ENCODE data around the gene DGKH.

DGKH gene

DNA sequence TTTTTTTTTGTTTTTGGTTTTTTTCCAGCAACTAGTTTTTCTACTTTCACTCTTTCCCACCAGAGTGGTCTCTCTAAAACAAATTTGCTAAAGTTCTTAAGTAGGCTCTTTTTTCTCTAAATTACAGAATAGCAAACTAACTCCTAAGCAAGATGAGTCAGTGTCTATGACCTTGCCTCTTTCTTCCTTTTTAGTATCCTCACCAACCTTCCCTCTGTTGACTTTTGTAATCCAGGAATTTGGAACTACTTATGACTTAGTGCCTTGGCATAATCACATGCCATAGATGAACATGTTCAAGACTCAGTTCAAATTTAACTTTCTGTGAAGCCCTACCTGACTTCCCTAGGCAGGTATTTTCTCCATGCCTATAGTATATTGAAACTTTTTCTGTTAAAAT is 191.2 kb downstream of the DGKH start:
- H3K9ac ChIP-seq (ENCODE audit: low read depth, low read length, poor library complexity, severe bottlenecking) = no peak overlapping the region
- H3K4me2 ChIP-seq (ENCODE audit: low read depth, low read length, poor library complexity, severe bottlenecking) = no peak overlapping the region
- no peaks in the 10 kb centered on the region for H3K9me3 ChIP-seq (ENCODE audit: insufficient read depth, low read depth, low read length)
- H2AFZ ChIP-seq (ENCODE audit: low read length) = no peak overlapping the region
- H3K79me2 ChIP-seq (ENCODE audit: insufficient read depth, low read length) = no peaks in the 10 kb centered on the region
- H3K36me3 ChIP-seq (ENCODE audit: insufficient read depth, low read length) = no peaks in the 10 kb centered on the region
- TF ChIP-seq CTCF (conservative IDR thresholded peaks at IDR 0.05; ENCODE audit: low read length) = no peak
- no peak for TF ChIP-seq EZH2phosphoT487 (IDR thresholded peaks at IDR 0.05; ENCODE audit: borderline replicate concordance)
- no peaks in the 10 kb centered on the region for H4K20me1 ChIP-seq (ENCODE audit: insufficient read depth, low read length, poor library complexity, severe bottlenecking)
- no peaks in the 10 kb centered on the region for H3K9me2 ChIP-seq (replicated peaks; ENCODE audit: low read depth, low read length)
- H3K4me3 ChIP-seq (ENCODE audit: low read length, poor library complexity, severe bottlenecking) = no peak overlapping the region
- H3F3A ChIP-seq (ENCODE audit: low read depth) = no peaks in the 10 kb centered on the region
- no peaks in the 10 kb centered on the region for H3K4me1 ChIP-seq (ENCODE audit: insufficient read depth, low read length, poor library complexity, severe bottlenecking)
- H3K27me3 ChIP-seq (ENCODE audit: insufficient read depth, low read length, poor library complexity, severe bottlenecking) = no peaks in the 10 kb centered on the region

DNA sequence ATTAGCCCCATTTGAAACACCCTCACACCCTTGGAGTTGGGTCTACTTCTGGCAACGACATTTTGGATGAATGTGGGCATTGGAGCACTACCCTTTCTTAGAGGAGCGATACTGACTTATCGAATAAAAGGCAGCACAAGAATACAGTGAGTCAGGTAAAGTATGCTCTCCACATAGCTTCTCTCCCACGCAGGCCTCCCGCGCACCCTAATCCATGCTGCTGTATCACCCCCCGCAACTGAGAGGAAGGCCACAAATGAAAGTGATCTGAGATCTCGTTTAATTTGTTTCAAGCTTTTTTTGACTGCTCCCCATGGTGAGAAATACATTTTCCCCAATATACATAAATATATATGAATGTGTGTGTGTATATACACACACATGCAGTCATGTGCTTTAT is 198.1 kb downstream of the DGKH start:
- H3K9ac ChIP-seq (ENCODE audit: low read depth, low read length, poor library complexity, severe bottlenecking) = no peak overlapping the region
- H3K79me2 ChIP-seq (ENCODE audit: insufficient read depth, low read length) = no peaks in the 10 kb centered on the region
- no peak overlapping the region for H3K4me3 ChIP-seq (ENCODE audit: low read length, poor library complexity, severe bottlenecking)
- H3K36me3 ChIP-seq (ENCODE audit: insufficient read depth, low read length) = no peaks in the 10 kb centered on the region
- no peaks in the 10 kb centered on the region for H3K4me1 ChIP-seq (ENCODE audit: insufficient read depth, low read length, poor library complexity, severe bottlenecking)
- no peak overlapping the region for H2AFZ ChIP-seq (ENCODE audit: low read length)
- no peaks in the 10 kb centered on the region for H3K9me2 ChIP-seq (replicated peaks; ENCODE audit: low read depth, low read length)
- no peaks in the 10 kb centered on the region for H3K9me3 ChIP-seq (ENCODE audit: insufficient read depth, low read depth, low read length)
- no peaks in the 10 kb centered on the region for H3K27me3 ChIP-seq (ENCODE audit: insufficient read depth, low read length, poor library complexity, severe bottlenecking)
- H3K4me2 ChIP-seq (ENCODE audit: low read depth, low read length, poor library complexity, severe bottlenecking) = no peak overlapping the region
- H4K20me1 ChIP-seq (ENCODE audit: insufficient read depth, low read length, poor library complexity, severe bottlenecking) = no peaks in the 10 kb centered on the region
- TF ChIP-seq CTCF (conservative IDR thresholded peaks at IDR 0.05; ENCODE audit: low read length) (no peak), EZH2phosphoT487 (IDR thresholded peaks at IDR 0.05; ENCODE audit: borderline replicate concordance) (no peak)
- no peaks in the 10 kb centered on the region for H3F3A ChIP-seq (ENCODE audit: low read depth)

DNA sequence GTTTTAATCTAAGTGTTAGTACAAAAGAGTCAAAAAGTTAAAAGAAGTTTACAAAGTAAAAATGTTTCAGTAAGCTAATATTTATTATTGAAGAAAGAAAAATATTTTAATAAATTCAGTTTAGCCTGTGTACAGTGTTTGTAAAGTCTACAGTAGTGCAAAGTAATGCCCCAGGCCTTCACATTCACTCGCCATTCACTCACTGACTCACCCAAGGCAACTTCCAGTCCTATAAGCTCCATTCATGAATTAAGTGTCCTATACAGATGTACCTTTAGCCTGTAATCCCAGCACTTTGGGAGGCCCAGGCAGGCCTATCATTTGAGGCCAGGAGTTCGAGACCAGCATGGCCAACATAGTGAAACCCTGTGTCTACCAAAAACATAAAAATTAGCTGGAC is 199.4 kb downstream of the DGKH start:
- no peaks in the 10 kb centered on the region for H4K20me1 ChIP-seq (ENCODE audit: insufficient read depth, low read length, poor library complexity, severe bottlenecking)
- no peaks in the 10 kb centered on the region for H3K9me3 ChIP-seq (ENCODE audit: insufficient read depth, low read depth, low read length)
- no peak overlapping the region for H3K9ac ChIP-seq (ENCODE audit: low read depth, low read length, poor library complexity, severe bottlenecking)
- no peaks in the 10 kb centered on the region for H3K79me2 ChIP-seq (ENCODE audit: insufficient read depth, low read length)
- TF ChIP-seq EZH2phosphoT487 (IDR thresholded peaks at IDR 0.05; ENCODE audit: borderline replicate concordance) (no peak), CTCF (conservative IDR thresholded peaks at IDR 0.05; ENCODE audit: low read length) (no peak)
- no peak overlapping the region for H2AFZ ChIP-seq (ENCODE audit: low read length)
- no peak overlapping the region for H3K4me3 ChIP-seq (ENCODE audit: low read length, poor library complexity, severe bottlenecking)
- H3K4me2 ChIP-seq (ENCODE audit: low read depth, low read length, poor library complexity, severe bottlenecking) = no peak overlapping the region
- no peaks in the 10 kb centered on the region for H3K36me3 ChIP-seq (ENCODE audit: insufficient read depth, low read length)
- H3K27me3 ChIP-seq (ENCODE audit: insufficient read depth, low read length, poor library complexity, severe bottlenecking) = no peaks in the 10 kb centered on the region
- no peaks in the 10 kb centered on the region for H3F3A ChIP-seq (ENCODE audit: low read depth)
- H3K9me2 ChIP-seq (replicated peaks; ENCODE audit: low read depth, low read length) = no peaks in the 10 kb centered on the region
- H3K4me1 ChIP-seq (ENCODE audit: insufficient read depth, low read length, poor library complexity, severe bottlenecking) = no peaks in the 10 kb centered on the region
